Left ventricle myocardium inferior (tissue), 1 donor: ENCODE measurements around the gene ZFP28. TPM values are rescaled to one million over a fixed set of nuclear protein-coding genes. Genes with fewer than 3 reads are reported as not detected.
A peak's percentile ranks its signal among the peaks of the same experiment; 100 is the strongest.

ENCODE experiments used
- DNase-seq: peaks from one replicate; pipeline ENCODE4 v3.0.0-alpha.2; 2020
- H3K27ac ChIP-seq: fragments of 200-600 bp; replicated peaks from 2 replicates; pipeline ENCODE4 v1.8.0; 2021
- H3K27me3 ChIP-seq: fragments of 200-600 bp; 2 replicates; pipeline ENCODE4 v1.8.0; 2021; ENCODE audit warnings: low read depth
- H3K36me3 ChIP-seq: fragments of 200-600 bp; 2 replicates; pipeline ENCODE4 v1.8.0; 2021
- H3K4me1 ChIP-seq: fragments of 200-600 bp; 2 replicates; pipeline ENCODE4 v1.8.0; 2021
- H3K4me3 ChIP-seq: fragments of 200-600 bp; 2 replicates; pipeline ENCODE4 v1.8.0; 2021; ENCODE audit warnings: mild to moderate bottlenecking, moderate library complexity
- H3K9me3 ChIP-seq: fragments of 200-600 bp; replicated peaks from 2 replicates; pipeline ENCODE4 v1.8.0; 2021
- intact Hi-C: fragments of 100-400 bp; cut with micrococcal nuclease; formaldehyde crosslinking; loops from one replicate; pipeline ENCODE4 v1.11.0; 2022
- total RNA-seq: library from RNA; stranded (reverse); fragmentation: NEBNext Ultra II Directional; extraction: Animal tissue kit (Norgen Biotek cat#: 25700); gene quantifications from one replicate; pipeline ENCODE4 v1.2.1, GENCODE V29; 2021
- TF ChIP-seq, protein P1 (sequence below): fragments of 200-600 bp; IDR thresholded peaks from 2 replicates; pipeline ENCODE4 v1.8.0; 2021; ENCODE audit warnings: antibody characterized with exemption, mild to moderate bottlenecking, borderline replicate concordance
- donor health status: DM: no; HTN: yes; CAD: no; lungs with severe emphysema.

ZFP28 gene
- total RNA-seq, 1 donor from 2014 or later: 6.0 TPM

DNA sequence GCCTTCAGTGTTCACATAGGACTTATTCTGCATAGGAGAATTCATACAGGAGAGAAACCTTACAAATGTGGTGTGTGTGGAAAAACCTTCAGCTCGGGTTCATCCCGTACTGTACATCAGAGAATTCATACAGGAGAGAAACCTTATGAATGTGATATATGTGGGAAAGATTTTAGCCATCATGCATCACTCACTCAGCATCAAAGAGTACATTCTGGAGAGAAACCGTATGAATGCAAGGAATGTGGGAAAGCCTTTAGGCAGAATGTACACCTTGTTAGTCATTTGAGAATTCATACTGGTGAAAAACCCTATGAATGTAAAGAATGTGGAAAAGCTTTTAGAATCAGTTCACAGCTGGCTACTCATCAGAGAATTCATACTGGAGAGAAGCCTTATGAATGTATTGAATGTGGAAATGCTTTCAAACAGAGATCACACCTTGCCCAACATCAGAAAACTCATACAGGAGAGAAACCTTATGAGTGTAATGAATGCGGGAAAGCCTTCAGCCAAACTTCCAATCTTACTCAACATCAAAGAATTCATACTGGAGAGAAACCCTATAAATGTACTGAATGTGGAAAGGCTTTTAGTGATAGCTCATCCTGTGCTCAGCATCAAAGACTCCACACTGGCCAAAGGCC is 13.4 kb upstream of the ZFP28 start:
- no peak for DNase-seq
- Histone ChIP-seq H3K4me3 (no peak overlapping the region), H3K27ac (no peak overlapping the region), H3K4me1 (no peaks in the 10 kb centered on the region), H3K9me3 (peaks cover 100% of the 10 kb centered on the region), H3K27me3 (no peaks in the 10 kb centered on the region), H3K36me3 (peaks cover 84% of the 10 kb centered on the region)
- intact Hi-C loops: no loop called here
- TF ChIP-seq, protein P1, sequence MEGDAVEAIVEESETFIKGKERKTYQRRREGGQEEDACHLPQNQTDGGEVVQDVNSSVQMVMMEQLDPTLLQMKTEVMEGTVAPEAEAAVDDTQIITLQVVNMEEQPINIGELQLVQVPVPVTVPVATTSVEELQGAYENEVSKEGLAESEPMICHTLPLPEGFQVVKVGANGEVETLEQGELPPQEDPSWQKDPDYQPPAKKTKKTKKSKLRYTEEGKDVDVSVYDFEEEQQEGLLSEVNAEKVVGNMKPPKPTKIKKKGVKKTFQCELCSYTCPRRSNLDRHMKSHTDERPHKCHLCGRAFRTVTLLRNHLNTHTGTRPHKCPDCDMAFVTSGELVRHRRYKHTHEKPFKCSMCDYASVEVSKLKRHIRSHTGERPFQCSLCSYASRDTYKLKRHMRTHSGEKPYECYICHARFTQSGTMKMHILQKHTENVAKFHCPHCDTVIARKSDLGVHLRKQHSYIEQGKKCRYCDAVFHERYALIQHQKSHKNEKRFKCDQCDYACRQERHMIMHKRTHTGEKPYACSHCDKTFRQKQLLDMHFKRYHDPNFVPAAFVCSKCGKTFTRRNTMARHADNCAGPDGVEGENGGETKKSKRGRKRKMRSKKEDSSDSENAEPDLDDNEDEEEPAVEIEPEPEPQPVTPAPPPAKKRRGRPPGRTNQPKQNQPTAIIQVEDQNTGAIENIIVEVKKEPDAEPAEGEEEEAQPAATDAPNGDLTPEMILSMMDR: no peak

- Histone ChIP-seq H3K27ac (no peak overlapping the region), H3K4me3 (peak overlapping the region; percentile 83), H3K36me3 (peaks cover 47% of the 10 kb centered on the region), H3K4me1 (peaks cover 25% of the 10 kb centered on the region), H3K27me3 (no peaks in the 10 kb centered on the region), H3K9me3 (peaks cover 72% of the 10 kb centered on the region)
- intact Hi-C loops: no loop called here
- DNase-seq: no peak
- TF ChIP-seq, protein P1: no peak
These were observed 1.3 kb upstream of the ZFP28 start for GRCh38 chr19:56537442-56537841.

DNA sequence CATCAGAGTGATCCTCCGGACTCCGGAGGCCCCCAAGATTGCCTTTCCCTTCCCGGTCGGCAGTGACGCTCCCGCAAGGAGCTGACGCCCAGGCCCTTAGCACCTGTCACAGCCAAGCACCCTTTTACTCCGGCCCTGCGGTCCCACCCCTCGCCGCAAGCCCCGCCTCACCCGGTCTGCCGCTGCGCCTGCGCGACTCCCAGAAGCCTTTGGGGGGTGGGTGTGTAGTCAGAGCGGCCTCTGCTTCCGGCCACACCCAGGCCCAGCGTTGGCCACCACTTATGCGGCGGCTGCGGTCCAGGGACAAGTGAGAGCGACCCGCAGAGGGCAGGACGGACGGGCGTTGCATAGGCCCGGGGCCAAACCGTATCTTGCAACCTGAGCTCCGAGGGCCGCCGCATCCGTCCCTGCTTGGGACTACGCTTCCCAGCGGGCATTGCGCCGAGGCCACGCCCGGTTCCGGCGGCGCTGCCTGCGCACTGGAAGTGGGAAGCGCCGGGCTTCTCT is 441 bp upstream of the ZFP28 start:
- peaks cover 51% of the 10 kb centered on the region for H3K36me3 ChIP-seq
- H3K4me1 ChIP-seq: peaks cover 25% of the 10 kb centered on the region
- TF ChIP-seq, protein P1: peak; percentile 23
- no peaks in the 10 kb centered on the region for H3K27me3 ChIP-seq
- peak; percentile 91 for DNase-seq
- intact Hi-C loops: no loop called here
- peak overlapping the region; percentile 98 for H3K27ac ChIP-seq
- peaks cover 72% of the 10 kb centered on the region for H3K9me3 ChIP-seq
- H3K4me3 ChIP-seq: peak overlapping the region; percentile 83

- Histone ChIP-seq H3K36me3 (peaks cover 88% of the 10 kb centered on the region), H3K4me3 (no peak overlapping the region), H3K27ac (no peak overlapping the region), H3K9me3 (peaks cover 83% of the 10 kb centered on the region), H3K4me1 (peaks cover 16% of the 10 kb centered on the region), H3K27me3 (no peaks in the 10 kb centered on the region)
- no peak for DNase-seq
- intact Hi-C loops: no loop called here
- TF ChIP-seq, protein P1: no peak
These were observed 5.0 kb downstream of the ZFP28 start for GRCh38 chr19:56543776-56544175.

DNA sequence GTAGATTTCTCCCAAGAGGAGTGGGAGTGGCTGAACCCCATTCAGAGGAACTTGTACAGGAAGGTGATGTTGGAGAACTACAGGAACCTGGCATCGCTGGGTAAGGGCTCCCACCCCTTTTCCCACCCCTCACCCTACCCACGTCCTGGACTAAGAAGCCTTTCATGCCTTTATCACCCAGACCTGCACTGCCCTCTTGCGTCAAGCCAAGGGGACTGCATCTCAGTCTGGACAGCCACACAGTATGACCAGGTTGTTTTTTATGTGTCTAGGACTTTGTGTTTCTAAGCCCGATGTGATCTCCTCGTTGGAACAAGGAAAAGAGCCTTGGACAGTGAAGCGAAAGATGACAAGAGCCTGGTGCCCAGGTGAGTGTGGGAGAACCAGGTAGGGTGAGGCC is 8.8 kb downstream of the ZFP28 start:
- intact Hi-C loops: no loop called here
- no peak for DNase-seq
- TF ChIP-seq, protein P1: no peak
- H3K27ac ChIP-seq: no peak overlapping the region
- no peaks in the 10 kb centered on the region for H3K4me1 ChIP-seq
- peaks cover 100% of the 10 kb centered on the region for H3K9me3 ChIP-seq
- H3K27me3 ChIP-seq: no peaks in the 10 kb centered on the region
- H3K4me3 ChIP-seq: no peak overlapping the region
- H3K36me3 ChIP-seq: peaks cover 98% of the 10 kb centered on the region
